Omental fat pad (tissue), 4 donors: ENCODE data around the gene KLHL22. TPM values are rescaled to one million over a fixed set of nuclear protein-coding genes. Genes with fewer than 3 reads are reported as not detected.

Experiments
- ATAC-seq: fragments of 150-250 bp; one replicate; pipeline ENCODE4 v1.9.1; 2016; ENCODE audit warnings: mild to moderate bottlenecking, moderate library complexity; ENCODE audit not compliant: low FRiP score
- DNase-seq: peaks from one replicate; pipeline ENCODE4 v3.0.0-alpha.2; 2019; ENCODE audit warnings: low spot score
- total RNA-seq, 4 donors: library from RNA; depleted of rRNA; stranded (reverse); fragments of >200 nt; gene quantifications; one replicate each; pipeline ENCODE4 v1.1.0, GENCODE V29; 2016
- TF ChIP-seq, protein P1 (sequence below), 3 donors: fragments of 450-650 bp; IDR thresholded peaks; one replicate each; pipeline ENCODE4 v1.5.1; 2016 to 2017; ENCODE audit warnings: antibody characterized with exemption in 3 of 3, mild to moderate bottlenecking in 3 of 3, moderate library complexity in 2 of 3

Gene KLHL22
- total RNA-seq, 4 donors from 2014 or later, result 19.8 to 45.0 (median 32.9) TPM

DNA sequence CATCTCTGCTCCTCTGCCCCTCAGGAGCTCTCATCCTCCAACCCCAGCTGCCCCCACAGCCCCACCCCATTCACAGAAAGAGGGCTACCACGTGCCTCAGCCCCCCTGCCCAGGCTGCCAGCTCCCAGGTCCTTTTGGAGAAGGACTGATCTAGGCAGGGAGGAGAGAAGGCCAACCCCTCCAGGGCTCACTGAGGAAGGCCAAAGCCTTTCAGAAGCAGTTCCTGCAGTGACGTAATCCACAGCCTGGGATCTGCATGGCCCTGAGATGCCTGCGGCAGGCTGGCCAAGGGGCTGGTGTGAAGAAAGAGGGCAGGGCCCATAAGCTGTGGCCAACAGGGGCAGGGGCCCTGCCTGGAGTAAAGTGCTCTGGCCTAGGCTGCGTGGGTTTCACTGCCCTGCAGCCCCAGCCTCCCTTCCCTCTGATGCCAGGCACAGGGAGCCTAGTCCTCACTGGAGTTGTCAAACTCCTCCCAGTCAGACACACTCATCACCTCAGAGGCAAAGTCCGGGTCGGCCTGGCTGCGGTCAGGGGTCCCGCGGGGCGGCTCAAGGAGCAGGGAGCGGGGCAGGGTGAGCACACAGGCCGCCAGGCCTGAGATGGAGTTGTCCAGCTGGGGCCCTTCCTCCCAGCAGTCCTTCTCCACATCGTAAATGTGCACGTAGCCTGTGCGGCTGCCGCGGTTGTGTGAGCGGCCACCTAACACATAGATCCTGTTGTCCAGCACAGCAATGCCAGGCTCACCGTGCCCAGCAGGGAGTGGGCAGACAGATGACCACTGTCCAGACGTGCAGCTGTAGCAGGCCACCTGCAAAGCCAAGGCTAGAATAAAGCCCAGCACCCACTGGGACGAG lies 53.7 kb downstream of the KLHL22 start:
- ATAC-seq, result no peak
- no peak for DNase-seq
- TF ChIP-seq, protein P1, sequence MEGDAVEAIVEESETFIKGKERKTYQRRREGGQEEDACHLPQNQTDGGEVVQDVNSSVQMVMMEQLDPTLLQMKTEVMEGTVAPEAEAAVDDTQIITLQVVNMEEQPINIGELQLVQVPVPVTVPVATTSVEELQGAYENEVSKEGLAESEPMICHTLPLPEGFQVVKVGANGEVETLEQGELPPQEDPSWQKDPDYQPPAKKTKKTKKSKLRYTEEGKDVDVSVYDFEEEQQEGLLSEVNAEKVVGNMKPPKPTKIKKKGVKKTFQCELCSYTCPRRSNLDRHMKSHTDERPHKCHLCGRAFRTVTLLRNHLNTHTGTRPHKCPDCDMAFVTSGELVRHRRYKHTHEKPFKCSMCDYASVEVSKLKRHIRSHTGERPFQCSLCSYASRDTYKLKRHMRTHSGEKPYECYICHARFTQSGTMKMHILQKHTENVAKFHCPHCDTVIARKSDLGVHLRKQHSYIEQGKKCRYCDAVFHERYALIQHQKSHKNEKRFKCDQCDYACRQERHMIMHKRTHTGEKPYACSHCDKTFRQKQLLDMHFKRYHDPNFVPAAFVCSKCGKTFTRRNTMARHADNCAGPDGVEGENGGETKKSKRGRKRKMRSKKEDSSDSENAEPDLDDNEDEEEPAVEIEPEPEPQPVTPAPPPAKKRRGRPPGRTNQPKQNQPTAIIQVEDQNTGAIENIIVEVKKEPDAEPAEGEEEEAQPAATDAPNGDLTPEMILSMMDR (IDR thresholded peaks at IDR 0.05), result no peak

DNA sequence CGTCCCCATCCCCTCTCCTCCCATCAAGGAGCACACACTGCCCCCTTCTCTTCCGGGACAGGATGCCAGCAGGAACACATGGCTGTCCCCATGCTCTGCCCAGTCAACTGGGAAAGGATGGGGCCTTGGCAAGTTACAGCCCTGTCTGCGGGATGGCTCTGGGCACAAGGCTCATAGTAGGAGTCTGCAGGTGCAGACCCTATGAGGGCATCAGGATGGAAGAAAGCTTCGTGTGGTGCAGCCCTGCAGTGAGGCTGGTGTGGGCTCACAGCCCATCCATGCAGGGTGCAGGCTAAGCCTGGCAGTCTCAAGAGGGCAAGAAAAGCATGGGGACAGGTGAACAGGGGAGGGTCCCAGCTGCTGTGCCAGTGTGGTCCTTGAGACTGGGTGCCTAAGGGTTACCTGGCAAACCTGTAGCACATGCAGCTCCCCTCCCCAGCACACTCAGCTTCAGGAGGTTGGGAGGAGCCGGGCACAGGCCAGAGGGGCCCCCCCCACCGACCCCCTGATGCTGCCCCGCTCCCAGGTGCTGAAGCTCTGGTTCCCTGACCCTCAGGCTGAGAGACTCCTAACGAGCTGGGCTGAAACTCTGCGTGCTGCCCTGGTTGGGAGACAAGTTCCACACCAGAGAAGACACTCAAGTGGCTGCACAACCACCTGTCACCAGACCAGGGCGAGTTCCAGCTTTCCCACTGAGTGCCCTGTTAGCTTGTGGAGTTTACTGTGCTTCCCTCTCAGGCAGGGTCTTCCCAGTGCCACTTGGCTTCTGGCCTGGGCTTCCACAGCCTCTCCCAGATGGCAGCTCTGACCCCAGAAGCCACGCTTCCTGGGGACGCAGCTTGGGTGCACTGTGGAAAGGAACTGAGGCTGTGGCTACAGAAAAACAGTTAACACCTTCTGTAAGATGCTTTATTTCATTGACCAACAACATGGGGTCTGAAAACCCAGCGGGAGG lies 54.7 kb downstream of the KLHL22 start:
- ATAC-seq, result no peak
- DNase-seq, result no peak
- TF ChIP-seq, protein P1 (IDR thresholded peaks at IDR 0.05), result no peak

DNA sequence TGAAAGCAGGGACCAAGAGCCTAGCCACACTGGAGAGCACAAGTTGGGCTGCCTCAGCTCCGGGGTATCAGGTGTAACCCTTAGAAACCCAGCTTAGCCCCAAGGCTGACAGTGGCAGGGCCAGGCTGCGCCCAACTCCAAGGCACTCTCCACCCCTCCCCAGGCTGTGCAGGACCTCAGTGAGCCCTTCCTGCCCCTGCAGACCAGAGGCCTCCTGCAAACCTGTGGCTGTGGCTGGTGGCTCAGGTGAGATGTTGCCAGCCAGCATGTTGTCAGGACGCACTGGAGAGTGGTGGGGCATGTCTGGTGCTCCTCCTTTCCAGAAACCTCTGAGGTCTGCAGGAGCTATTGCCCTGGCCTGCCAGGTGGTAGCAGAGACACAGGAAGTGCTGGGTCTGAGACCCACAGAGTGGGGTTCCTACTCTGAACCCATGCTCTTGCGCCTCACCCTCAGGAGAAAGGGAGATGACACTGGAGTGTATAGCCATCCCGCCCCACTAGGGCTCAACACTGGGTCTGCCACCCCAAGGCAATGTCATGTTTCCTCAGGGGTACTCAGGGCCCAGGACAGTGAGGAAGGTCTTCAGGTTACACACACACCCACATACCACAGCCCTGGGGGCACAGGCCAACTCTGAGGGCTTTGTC lies 55.5 kb downstream of the KLHL22 start:
- TF ChIP-seq, protein P1 (IDR thresholded peaks at IDR 0.05), result no peak
- ATAC-seq (no peak), DNase-seq (no peak)

DNA sequence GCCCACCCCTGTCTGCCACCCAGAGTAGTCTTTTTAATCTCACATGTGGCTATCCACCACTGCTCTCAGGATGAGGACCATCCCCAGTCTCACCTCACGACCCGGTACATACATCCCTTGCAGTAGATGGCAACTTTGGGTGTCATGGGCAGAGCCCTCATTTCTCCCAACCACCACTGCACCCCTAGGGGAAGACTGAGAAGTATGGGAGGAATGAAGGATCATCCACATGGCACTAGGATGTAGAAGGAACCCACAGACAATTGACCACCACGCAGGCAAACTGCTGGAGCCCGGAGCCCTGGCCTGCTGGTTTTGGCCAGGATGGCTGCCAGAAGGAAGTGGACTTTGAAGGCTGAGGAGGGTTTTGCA lies 56.1 kb downstream of the KLHL22 start:
- no peak for DNase-seq
- TF ChIP-seq, protein P1 (IDR thresholded peaks at IDR 0.05), result no peak
- ATAC-seq, result no peak

DNA sequence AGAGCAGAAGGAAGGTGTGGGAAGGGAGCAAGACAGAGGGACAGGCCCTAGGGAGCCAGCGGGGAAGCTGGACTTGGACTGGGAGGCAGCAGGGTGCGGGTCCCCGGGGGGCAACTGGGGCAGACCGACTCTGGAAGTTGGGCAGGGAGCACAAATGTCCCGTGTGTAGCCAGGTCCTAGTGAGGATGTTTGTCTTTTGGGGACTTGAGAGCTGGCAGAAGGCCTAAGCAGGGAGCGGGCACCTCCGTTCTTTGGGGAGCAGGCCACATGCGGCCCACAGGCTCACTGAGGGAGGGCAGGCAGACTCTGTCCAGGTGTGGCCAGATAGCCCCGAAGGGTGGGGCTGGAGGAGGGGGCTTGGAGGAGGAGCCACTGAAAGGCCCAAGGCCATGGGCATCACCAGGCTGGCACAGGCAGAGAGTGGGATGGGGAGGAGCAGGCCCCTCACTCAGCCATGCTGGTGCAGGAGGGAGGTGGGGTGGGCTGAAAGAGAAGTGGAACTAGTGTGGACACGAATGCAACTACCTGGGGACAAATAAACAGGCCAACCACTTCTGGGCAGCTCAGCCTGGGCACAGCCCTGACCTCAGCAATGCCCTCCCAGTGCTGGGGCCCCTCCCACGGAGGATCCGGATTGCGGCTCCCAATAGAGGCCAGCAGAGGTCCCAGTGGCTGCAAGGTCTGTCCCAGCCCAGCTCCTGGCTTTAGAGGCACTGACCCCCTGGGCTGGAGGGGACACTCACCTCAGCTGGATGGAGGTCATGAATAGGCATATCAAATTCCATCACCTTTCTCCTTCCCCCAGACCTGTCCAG lies 56.7 kb downstream of the KLHL22 start:
- TF ChIP-seq, protein P1 (IDR thresholded peaks at IDR 0.05), result no peak
- ATAC-seq (no peak), DNase-seq (no peak)

DNA sequence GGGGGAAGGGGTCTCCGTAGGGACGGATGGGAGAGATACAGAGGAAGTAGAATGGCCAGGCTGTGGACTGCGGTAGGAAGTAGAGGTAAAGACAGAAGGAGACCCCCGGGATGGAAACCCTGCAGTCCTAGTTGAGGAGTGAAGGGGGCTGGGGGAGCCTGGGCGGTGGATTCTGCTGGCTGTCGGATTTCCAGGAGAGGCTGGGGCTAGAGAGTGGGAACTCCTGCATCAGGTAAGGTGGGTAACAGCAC lies 57.2 kb downstream of the KLHL22 start:
- ATAC-seq (no peak), DNase-seq (no peak)
- TF ChIP-seq, protein P1 (IDR thresholded peaks at IDR 0.05), result no peak
